Measurements from ENCODE around the gene KIAA1549.

- TF ChIP-seq EZH2phosphoT487 (IDR thresholded peaks at IDR 0.05; ENCODE audit: low read depth) (no peak), CTCF (IDR thresholded peaks at IDR 0.05; ENCODE audit: low read depth, low read length) (no peak)
Measured at GRCh38 chr7:138974103-138974502, 7.1 kb downstream of the KIAA1549 start.

All from OCI-LY3 (cell line).